NAMALWA (cell line): Measurements from ENCODE around the gene RSPH1.
A peak's percentile ranks its signal among the peaks of the same experiment; 100 is the strongest.

ENCODE experiments used
- DNase-seq: peaks from one replicate; pipeline ENCODE4 v3.0.0-alpha.2; 2015; ENCODE audit warnings: low spot score

Gene RSPH1

DNA sequence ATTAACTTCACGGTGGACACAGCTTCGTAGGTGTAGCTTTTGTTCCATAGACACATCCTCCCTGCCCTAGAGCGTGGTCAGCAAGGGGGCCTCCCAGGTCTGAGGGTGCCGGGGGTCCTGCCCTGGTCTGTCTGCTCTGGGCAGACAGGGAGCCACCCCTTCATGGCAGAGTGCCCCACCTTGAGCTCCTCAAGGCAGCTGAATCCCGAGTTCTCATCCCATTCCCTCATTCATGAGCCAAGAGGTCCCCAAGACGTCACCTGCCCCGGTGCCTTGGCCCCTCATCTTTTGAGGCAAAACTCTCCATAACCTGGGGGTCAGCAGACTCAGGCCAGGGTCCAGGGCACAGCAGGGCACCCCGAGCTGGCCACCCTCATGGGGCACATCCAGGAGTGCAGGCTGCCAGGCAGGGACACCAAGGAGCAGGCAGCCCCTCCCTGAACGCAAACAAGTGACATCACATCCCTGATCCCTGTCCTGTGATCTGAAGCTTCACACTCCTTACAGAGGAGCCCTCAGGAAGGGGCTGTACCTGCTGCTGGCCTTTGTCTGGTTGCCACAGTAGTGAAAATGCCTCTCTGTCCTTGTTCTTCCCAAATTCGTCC is 69.0 kb downstream of the RSPH1 start:
- no peak for DNase-seq

DNA sequence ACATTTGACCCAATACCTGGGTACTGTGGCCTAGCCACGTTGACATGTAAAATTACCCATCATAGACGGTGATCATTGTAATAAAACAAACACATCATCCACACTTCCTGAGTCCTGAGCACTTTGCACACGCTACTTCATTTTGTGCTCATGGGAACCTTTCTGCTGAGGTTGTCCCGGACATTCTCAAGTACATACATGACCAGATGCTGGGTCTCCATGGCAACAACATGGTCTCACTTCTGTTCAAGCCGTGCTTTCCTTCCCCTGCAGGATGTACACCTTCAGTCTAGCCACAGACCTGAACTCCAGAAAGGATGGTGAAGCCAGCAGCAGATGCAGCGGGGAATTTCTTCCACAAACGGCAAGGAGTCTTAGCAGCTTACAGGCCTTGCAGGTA is 69.6 kb downstream of the RSPH1 start:
- DNase-seq, result no peak

GRCh38 chr21:42425591-42425990 is 70.4 kb downstream of the RSPH1 start:
- DNase-seq, result no peak

DNA sequence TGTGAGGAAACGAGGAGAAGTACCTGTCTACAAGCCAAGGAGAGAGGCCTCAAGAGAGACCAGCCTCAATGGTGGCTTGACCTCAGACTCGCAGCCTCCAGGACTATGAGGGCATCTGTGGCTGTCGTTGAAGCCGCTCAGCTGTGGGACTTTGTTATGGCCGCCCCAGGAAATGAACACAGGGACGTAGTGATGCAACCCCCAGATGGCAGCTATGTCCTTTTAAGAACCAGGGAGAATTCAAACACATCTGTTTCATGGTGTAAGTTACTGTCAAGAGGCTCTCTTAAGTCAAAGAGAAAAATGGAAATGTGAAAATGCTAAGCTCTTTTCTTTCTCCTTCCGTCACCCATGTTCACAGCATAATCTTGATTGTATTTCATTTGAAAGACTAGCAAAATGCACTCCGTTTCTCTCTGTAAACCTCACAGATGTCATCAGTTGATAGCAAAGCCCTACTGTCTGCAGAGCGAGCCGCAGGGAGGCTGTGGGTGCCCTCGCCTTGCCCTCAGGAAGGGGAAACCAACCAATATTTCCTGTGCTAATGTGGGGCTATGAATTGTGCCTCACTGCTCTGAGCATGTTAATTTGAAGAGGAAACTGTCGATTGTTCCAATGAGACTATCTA is 71.0 kb downstream of the RSPH1 start:
- peak; percentile 49 for DNase-seq

DNA sequence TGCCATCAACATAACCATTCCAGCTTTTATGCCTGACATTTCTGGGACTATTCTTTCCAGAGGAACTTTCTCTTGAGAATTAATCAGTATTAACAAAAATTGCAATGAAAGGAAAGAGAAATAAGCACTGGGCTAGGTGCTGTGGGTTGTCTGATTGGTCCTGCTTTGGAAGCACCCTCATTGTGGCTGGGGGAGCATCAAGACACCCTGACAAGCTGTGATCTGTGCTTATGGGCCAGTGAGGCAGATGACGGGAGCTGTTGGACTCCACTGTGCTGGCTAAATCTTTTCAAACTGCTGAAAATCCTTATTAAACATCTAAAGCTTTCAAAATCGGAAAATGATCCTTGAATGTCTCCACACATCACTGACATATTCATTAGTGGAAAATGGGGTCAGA is 72.3 kb downstream of the RSPH1 start:
- DNase-seq, result no peak

GRCh38 chr21:42423197-42423675 is 72.8 kb downstream of the RSPH1 start:
- no peak for DNase-seq
